EH (cell line): ENCODE measurements around the gene TFR2.
A peak's percentile ranks its signal among the peaks of the same experiment; 100 is the strongest.

Experiments used
- DNase-seq: peaks from one replicate; pipeline ENCODE4 v3.0.0-alpha.2; 2015; ENCODE audit warnings: low read depth

The TFR2 gene

GRCh38 chr7:100641463-100641859 is at the start of gene TFR2:
Gene TFR2, minus strand, starts transcription at chr7:100641552. Its CDS starts 43 bp downstream, at chr7:100641509.
- no peak for DNase-seq

GRCh38 chr7:100689230-100690135 is 48.1 kb upstream of the TFR2 start:
- no peak for DNase-seq

GRCh38 chr7:100688326-100688860 is 47.0 kb upstream of the TFR2 start:
- DNase-seq = no peak

GRCh38 chr7:100687751-100688300 is 46.5 kb upstream of the TFR2 start:
- DNase-seq = peak; percentile 35

- no peak for DNase-seq
These were observed 45.9 kb upstream of the TFR2 start for GRCh38 chr7:100687261-100687660.

- DNase-seq = no peak
These were observed 45.5 kb upstream of the TFR2 start for GRCh38 chr7:100686822-100687211.

- no peak for DNase-seq
These were observed 45.0 kb upstream of the TFR2 start for GRCh38 chr7:100686201-100686821.

- DNase-seq = no peak
These were observed 44.3 kb upstream of the TFR2 start for GRCh38 chr7:100685631-100686145.

- DNase-seq = no peak
These were observed 43.8 kb upstream of the TFR2 start for GRCh38 chr7:100685049-100685605.

GRCh38 chr7:100684534-100685042 is 43.2 kb upstream of the TFR2 start:
- no peak for DNase-seq

- no peak for DNase-seq
These were observed 42.5 kb upstream of the TFR2 start for GRCh38 chr7:100683659-100684533.

GRCh38 chr7:100682991-100683658 is 41.8 kb upstream of the TFR2 start:
- no peak for DNase-seq

- DNase-seq = peak; percentile 65
These were observed 40.9 kb upstream of the TFR2 start for GRCh38 chr7:100682228-100682741.

- no peak for DNase-seq
These were observed 40.3 kb upstream of the TFR2 start for GRCh38 chr7:100681491-100682227.

GRCh38 chr7:100680576-100681271 is 39.4 kb upstream of the TFR2 start:
- no peak for DNase-seq

GRCh38 chr7:100679927-100680575 is 38.7 kb upstream of the TFR2 start:
- peak; percentile 30 for DNase-seq

GRCh38 chr7:100679129-100679926 is 38.0 kb upstream of the TFR2 start:
- DNase-seq = no peak
